HepG2 (cell line): ENCODE results near the gene RITA1. TPM values are rescaled to one million over a fixed set of nuclear protein-coding genes. Genes with fewer than 3 reads are reported as not detected.

Source experiments
- BORCS8-MEF2B ChIP-seq: sonication (generic); formaldehyde crosslinking; IDR thresholded peaks from 2 replicates; pipeline ENCODE4 v1.8.0; 2022; ENCODE audit warnings: mild to moderate bottlenecking, missing genetic modification reagents
- FOXK2 ChIP-seq: fragments of 450-650 bp; IDR thresholded peaks from 2 replicates; pipeline ENCODE4 v1.6.1; 2016
- JUN ChIP-seq: sonication (generic); formaldehyde crosslinking; IDR thresholded peaks from 2 replicates; pipeline ENCODE4 v1.4.0; 2020; ENCODE audit warnings: mild to moderate bottlenecking, missing genetic modification reagents
- KAT7 ChIP-seq: IDR thresholded peaks from 2 replicates; pipeline ENCODE4 v1.6.1; 2018; ENCODE audit warnings: borderline replicate concordance, missing compliant biosample characterization
- MIXL1 ChIP-seq: IDR thresholded peaks from 2 replicates; pipeline ENCODE4 v1.6.1; 2016
- PAWR ChIP-seq: sonication (generic); formaldehyde crosslinking; IDR thresholded peaks from 2 replicates; pipeline ENCODE4 v1.4.0; 2020; ENCODE audit warnings: missing genetic modification reagents, mild to moderate bottlenecking, borderline replicate concordance
- RARG ChIP-seq: sonication (generic); formaldehyde crosslinking; IDR thresholded peaks from 2 replicates; pipeline ENCODE4 v1.4.0; 2020; ENCODE audit warnings: low read depth, mild to moderate bottlenecking, missing genetic modification reagents
- YEATS2 ChIP-seq: sonication (generic); formaldehyde crosslinking; IDR thresholded peaks from 2 replicates; pipeline ENCODE4 v1.4.0; 2020; ENCODE audit warnings: missing genetic modification reagents, borderline replicate concordance
- ZNF382 ChIP-seq: sonication (generic); formaldehyde crosslinking; IDR thresholded peaks from 2 replicates; pipeline ENCODE4 v1.5.0; 2020; ENCODE audit warnings: missing genetic modification reagents, mild to moderate bottlenecking, borderline replicate concordance
- ZNF431 ChIP-seq: sonication (generic); formaldehyde crosslinking; IDR thresholded peaks from 2 replicates; pipeline ENCODE4 v1.9.0; 2022; ENCODE audit warnings: missing genetic modification reagents, low read depth, mild to moderate bottlenecking, borderline replicate concordance
- ZNF547 ChIP-seq: sonication (generic); formaldehyde crosslinking; IDR thresholded peaks from 2 replicates; pipeline ENCODE4 v1.5.1; 2020; ENCODE audit warnings: mild to moderate bottlenecking, missing genetic modification reagents
- polyA plus RNA-seq, 8 experiments: library from polyadenylated mRNA; depleted of rRNA in 3 of 8; stranded (reverse) in 7 of 8; unstranded in 1 of 8; fragments of >200 nt; fragmentation: Illumina TruSeq in 4 of 8; extraction: Trizol in 4 of 8; gene quantifications; 2 replicates each; pipeline versions ENCODE4 v1.2.1 to v1.2.3, GENCODE V29; 2011 to 2016; ENCODE audit warnings: low read depth in 4 of 8, missing spikeins in 1 of 8, mixed read lengths in 1 of 8; ENCODE audit not compliant: insufficient read depth in 1 of 8
- total RNA-seq, 5 experiments: library from RNA; depleted of rRNA; stranded (reverse); fragments of >200 nt; fragmentation: Illumina TruSeq; extraction: Trizol; gene quantifications; 2 replicates each; pipeline ENCODE4 v1.2.3, GENCODE V29; 2016; ENCODE audit warnings: low read depth in 1 of 5
- TF ChIP-seq, protein P1 (sequence below): sonication (generic); formaldehyde crosslinking; IDR thresholded peaks from 2 replicates; pipeline ENCODE4 v1.5.0; 2020; ENCODE audit warnings: missing genetic modification reagents
- TF ChIP-seq, protein P2 (sequence below): sonication (generic); formaldehyde crosslinking; IDR thresholded peaks from 2 replicates; pipeline ENCODE4 v1.4.0; 2020; ENCODE audit warnings: missing genetic modification reagents
- TF ChIP-seq, protein P3 (sequence below): sonication (generic); formaldehyde crosslinking; IDR thresholded peaks from 2 replicates; pipeline ENCODE4 v1.4.0; 2020; ENCODE audit warnings: missing genetic modification reagents, borderline replicate concordance
- TF ChIP-seq, protein P4 (sequence below): IDR thresholded peaks from 2 replicates; pipeline ENCODE4 v1.6.1; 2018; ENCODE audit warnings: missing genetic modification reagents
- TF ChIP-seq, protein P5 (sequence below): sonication (generic); formaldehyde crosslinking; IDR thresholded peaks from 2 replicates; pipeline ENCODE4 v1.9.0; 2021; ENCODE audit warnings: missing genetic modification reagents, borderline replicate concordance

Gene RITA1
- total and polyA plus RNA-seq, 2 of the 13 experiments (the other 11 are each of a cell fraction or from before 2014, with no cell fraction given) = 12.4 to 28.9 TPM

DNA sequence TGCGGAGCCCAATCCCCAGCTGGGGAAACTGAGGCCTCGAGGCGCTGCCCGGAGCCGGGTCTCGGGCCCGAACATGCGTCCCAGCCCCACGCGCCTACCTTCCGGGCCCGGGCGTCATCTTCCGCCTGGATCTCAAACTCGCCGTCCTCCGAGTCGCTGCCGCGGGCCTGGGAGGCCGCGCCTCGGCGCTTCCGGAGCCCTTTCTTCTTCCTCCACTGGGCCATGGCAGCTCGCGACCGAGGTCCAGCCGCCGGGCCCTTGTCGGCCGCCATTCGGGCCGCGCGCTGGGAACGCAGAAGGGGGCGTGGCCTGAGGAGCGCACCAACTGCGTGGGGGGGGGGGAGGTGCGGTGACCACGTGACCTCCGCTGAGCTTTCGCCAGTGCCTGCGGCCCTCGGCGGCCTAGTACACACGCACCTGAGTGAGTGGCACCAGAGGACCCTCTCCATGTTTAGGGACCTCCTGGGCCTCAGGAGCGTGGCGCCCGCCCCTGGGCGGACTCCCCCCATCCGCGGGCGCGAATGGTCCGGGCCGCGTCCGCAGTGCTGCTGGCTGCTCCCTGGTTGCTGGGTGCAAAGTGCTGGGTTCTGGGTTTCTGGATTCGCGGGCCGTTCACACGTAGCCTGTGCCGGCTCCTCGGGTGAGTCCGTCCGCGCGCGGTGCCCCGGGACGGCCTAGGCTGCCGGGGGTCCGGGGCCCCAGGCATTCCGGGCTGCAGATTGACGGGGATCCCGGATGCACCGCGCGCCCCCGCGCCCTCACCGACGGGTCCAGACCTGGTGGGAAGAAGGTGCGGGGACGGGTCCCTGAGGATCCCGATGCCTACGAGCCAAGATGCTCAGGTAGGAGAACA, at the start of gene RITA1, which contains the start of gene DDX54 (continued):
- TF ChIP-seq, protein P1, sequence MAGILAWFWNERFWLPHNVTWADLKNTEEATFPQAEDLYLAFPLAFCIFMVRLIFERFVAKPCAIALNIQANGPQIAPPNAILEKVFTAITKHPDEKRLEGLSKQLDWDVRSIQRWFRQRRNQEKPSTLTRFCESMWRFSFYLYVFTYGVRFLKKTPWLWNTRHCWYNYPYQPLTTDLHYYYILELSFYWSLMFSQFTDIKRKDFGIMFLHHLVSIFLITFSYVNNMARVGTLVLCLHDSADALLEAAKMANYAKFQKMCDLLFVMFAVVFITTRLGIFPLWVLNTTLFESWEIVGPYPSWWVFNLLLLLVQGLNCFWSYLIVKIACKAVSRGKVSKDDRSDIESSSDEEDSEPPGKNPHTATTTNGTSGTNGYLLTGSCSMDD (CRISPR knock-in tag) = peak; percentile 88; the same call in 1 of the 2 replicates
- TF ChIP-seq KAT7 (CRISPR knock-in tag) = no peak; the same call in 1 of the 2 replicates
- peak; percentile 38; the same call in 1 of the 2 replicates for TF ChIP-seq YEATS2 (CRISPR knock-in tag)
- TF ChIP-seq, protein P2, sequence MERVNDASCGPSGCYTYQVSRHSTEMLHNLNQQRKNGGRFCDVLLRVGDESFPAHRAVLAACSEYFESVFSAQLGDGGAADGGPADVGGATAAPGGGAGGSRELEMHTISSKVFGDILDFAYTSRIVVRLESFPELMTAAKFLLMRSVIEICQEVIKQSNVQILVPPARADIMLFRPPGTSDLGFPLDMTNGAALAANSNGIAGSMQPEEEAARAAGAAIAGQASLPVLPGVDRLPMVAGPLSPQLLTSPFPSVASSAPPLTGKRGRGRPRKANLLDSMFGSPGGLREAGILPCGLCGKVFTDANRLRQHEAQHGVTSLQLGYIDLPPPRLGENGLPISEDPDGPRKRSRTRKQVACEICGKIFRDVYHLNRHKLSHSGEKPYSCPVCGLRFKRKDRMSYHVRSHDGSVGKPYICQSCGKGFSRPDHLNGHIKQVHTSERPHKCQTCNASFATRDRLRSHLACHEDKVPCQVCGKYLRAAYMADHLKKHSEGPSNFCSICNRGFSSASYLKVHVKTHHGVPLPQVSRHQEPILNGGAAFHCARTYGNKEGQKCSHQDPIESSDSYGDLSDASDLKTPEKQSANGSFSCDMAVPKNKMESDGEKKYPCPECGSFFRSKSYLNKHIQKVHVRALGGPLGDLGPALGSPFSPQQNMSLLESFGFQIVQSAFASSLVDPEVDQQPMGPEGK (CRISPR knock-in tag) = peak; percentile 53
- TF ChIP-seq, protein P3, sequence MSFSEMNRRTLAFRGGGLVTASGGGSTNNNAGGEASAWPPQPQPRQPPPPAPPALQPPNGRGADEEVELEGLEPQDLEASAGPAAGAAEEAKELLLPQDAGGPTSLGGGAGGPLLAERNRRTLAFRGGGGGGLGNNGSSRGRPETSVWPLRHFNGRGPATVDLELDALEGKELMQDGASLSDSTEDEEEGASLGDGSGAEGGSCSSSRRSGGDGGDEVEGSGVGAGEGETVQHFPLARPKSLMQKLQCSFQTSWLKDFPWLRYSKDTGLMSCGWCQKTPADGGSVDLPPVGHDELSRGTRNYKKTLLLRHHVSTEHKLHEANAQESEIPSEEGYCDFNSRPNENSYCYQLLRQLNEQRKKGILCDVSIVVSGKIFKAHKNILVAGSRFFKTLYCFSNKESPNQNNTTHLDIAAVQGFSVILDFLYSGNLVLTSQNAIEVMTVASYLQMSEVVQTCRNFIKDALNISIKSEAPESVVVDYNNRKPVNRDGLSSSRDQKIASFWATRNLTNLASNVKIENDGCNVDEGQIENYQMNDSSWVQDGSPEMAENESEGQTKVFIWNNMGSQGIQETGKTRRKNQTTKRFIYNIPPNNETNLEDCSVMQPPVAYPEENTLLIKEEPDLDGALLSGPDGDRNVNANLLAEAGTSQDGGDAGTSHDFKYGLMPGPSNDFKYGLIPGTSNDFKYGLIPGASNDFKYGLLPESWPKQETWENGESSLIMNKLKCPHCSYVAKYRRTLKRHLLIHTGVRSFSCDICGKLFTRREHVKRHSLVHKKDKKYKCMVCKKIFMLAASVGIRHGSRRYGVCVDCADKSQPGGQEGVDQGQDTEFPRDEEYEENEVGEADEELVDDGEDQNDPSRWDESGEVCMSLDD (CRISPR knock-in tag) = no peak; the same call in 1 of the 2 replicates
- no peak; the same call in 1 of the 2 replicates for TF ChIP-seq ZNF431 (CRISPR knock-in tag)
- TF ChIP-seq JUN (CRISPR knock-in tag) = no peak
- peak; percentile 98 for TF ChIP-seq FOXK2
- 0 out of 2 replicates have a peak, but pooled peaks have one; percentile 44 for TF ChIP-seq PAWR (CRISPR knock-in tag)
- TF ChIP-seq BORCS8-MEF2B (CRISPR knock-in tag) = peak; percentile 64; the same call in 1 of the 2 replicates
- peak; percentile 65; the same call in 1 of the 2 replicates for TF ChIP-seq ZNF547 (CRISPR knock-in tag)
- no peak for TF ChIP-seq RARG (CRISPR knock-in tag)
- no peak for TF ChIP-seq ZNF382
- TF ChIP-seq, protein P4, sequence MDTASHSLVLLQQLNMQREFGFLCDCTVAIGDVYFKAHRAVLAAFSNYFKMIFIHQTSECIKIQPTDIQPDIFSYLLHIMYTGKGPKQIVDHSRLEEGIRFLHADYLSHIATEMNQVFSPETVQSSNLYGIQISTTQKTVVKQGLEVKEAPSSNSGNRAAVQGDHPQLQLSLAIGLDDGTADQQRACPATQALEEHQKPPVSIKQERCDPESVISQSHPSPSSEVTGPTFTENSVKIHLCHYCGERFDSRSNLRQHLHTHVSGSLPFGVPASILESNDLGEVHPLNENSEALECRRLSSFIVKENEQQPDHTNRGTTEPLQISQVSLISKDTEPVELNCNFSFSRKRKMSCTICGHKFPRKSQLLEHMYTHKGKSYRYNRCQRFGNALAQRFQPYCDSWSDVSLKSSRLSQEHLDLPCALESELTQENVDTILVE (CRISPR knock-in tag) = peak; percentile 21; the same call in 1 of the 2 replicates
- TF ChIP-seq MIXL1 (CRISPR knock-in tag) = no peak
- TF ChIP-seq, protein P5, sequence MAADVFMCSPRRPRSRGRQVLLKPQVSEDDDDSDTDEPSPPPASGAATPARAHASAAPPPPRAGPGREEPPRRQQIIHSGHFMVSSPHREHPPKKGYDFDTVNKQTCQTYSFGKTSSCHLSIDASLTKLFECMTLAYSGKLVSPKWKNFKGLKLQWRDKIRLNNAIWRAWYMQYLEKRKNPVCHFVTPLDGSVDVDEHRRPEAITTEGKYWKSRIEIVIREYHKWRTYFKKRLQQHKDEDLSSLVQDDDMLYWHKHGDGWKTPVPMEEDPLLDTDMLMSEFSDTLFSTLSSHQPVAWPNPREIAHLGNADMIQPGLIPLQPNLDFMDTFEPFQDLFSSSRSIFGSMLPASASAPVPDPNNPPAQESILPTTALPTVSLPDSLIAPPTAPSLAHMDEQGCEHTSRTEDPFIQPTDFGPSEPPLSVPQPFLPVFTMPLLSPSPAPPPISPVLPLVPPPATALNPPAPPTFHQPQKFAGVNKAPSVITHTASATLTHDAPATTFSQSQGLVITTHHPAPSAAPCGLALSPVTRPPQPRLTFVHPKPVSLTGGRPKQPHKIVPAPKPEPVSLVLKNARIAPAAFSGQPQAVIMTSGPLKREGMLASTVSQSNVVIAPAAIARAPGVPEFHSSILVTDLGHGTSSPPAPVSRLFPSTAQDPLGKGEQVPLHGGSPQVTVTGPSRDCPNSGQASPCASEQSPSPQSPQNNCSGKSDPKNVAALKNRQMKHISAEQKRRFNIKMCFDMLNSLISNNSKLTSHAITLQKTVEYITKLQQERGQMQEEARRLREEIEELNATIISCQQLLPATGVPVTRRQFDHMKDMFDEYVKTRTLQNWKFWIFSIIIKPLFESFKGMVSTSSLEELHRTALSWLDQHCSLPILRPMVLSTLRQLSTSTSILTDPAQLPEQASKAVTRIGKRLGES (CRISPR knock-in tag) = no peak
